ENCODE data around the gene PFDN4. TPM values are rescaled to one million over a fixed set of nuclear protein-coding genes. Genes with fewer than 3 reads are reported as not detected.

The PFDN4 gene
- total and polyA plus RNA-seq, 2 donors (not counting 1 experiment from before 2014, with no cell fraction given) = 9.1 to 16.8 TPM

- peaks cover 17% of the 10 kb centered on the region for H3K4me1 Mint-ChIP-seq
- Histone ChIP-seq H3K27ac (ENCODE audit: low read length in 2 of 2) (no peak overlapping the region), H3K9me3 (ENCODE audit: control extremely low read depth in 1 of 3, control insufficient read depth in 2 of 3, insufficient read depth in 1 of 3, low read length in 2 of 3) (no peaks in the 10 kb centered on the region), H2AFZ (ENCODE audit: insufficient read depth, low read depth, low read length, poor library complexity, severe bottlenecking) (no peak overlapping the region), H3K4me2 (replicated peaks; ENCODE audit: low read depth, low read length, poor library complexity, severe bottlenecking) (no peak overlapping the region), H3K27me3 (replicated peaks in 1 of 4; ENCODE audit: control extremely low read depth in 1 of 4, control insufficient read depth in 3 of 4, insufficient read depth in 4 of 4, low read length in 3 of 4) (peaks cover 0 to 35% (median 16%) of the 10 kb centered on the region in 4 experiments), H4K20me1 (ENCODE audit: control insufficient read depth, insufficient read depth, low read length, poor library complexity, severe bottlenecking) (no peaks in the 10 kb centered on the region), H3K79me2 (ENCODE audit: control insufficient read depth, insufficient read depth, low read length) (no peaks in the 10 kb centered on the region), H3K9ac (ENCODE audit: low read length) (no peak overlapping the region), H3K4me3 (ENCODE audit: control extremely low read depth in 1 of 5, extremely low read depth in 1 of 5, insufficient read depth in 1 of 5, low read depth in 2 of 5, low read length in 4 of 5) (no peak overlapping the region), H3K4me1 (ENCODE audit: control insufficient read depth in 2 of 2, insufficient read depth in 2 of 2, low read length in 2 of 2) (peaks cover 5 to 14% of the 10 kb centered on the region in 2 donors), H3K36me3 (replicated peaks in 1 of 2; ENCODE audit: control extremely low read depth in 1 of 2, control insufficient read depth in 1 of 2, extremely low read depth in 1 of 2, insufficient read depth in 2 of 2, low read length in 1 of 2) (no peaks in the 10 kb centered on the region)
- no peak overlapping the region for H3K27ac Mint-ChIP-seq
- no peak for DNase-seq
- H3K4me3 Mint-ChIP-seq = no peak overlapping the region
- intact Hi-C loops (cut with micrococcal nuclease) = no loop called here
- ChIA-PET CTCF (no interaction called here), POLR2A (no interaction called here)
- H3K27me3 Mint-ChIP-seq = peaks cover 39% of the 10 kb centered on the region
- TF ChIP-seq CTCF (IDR thresholded peaks at IDR 0.05) = no peak
- no peak for TF ChIP-seq EZH2 (IDR thresholded peaks at IDR 0.05; ENCODE audit: borderline replicate concordance, insufficient read depth, low read depth, low read length, poor library complexity, severe bottlenecking)
- H3K9me3 Mint-ChIP-seq (ENCODE audit: insufficient read depth) = no peaks in the 10 kb centered on the region
- no peak for ATAC-seq (ENCODE audit: low read depth)
- 83% methylated on average over 5 of the region's 6 CpGs for WGBS (ENCODE audit: insufficient coverage)
Measured at GRCh38 chr20:54177378-54177777, 30.5 kb upstream of the PFDN4 start.

GRCh38 chr20:54178256-54178655, 29.6 kb upstream of the PFDN4 start:
- WGBS (ENCODE audit: insufficient coverage) = 100% methylated on average over 2 of the region's 2 CpGs

More at GRCh38 chr20:54178256-54178655, 29.6 kb upstream of the PFDN4 start:
- peaks cover 0 to 27% (median 14%) of the 10 kb centered on the region in 4 experiments for H3K27me3 ChIP-seq (replicated peaks in 1 of 4; ENCODE audit: control extremely low read depth in 1 of 4, control insufficient read depth in 3 of 4, insufficient read depth in 4 of 4, low read length in 3 of 4)
- H3K4me1 ChIP-seq (ENCODE audit: control insufficient read depth in 2 of 2, insufficient read depth in 2 of 2, low read length in 2 of 2) = peaks cover 5 to 14% of the 10 kb centered on the region in 2 donors
- peaks cover 38% of the 10 kb centered on the region for H3K27me3 Mint-ChIP-seq
- no peaks in the 10 kb centered on the region for H3K9me3 ChIP-seq (ENCODE audit: control extremely low read depth in 1 of 3, control insufficient read depth in 2 of 3, insufficient read depth in 1 of 3, low read length in 2 of 3)
- DNase-seq (no peak), ATAC-seq (ENCODE audit: low read depth) (no peak)
- no peak overlapping the region for H3K27ac Mint-ChIP-seq
- no peak overlapping the region for H3K4me3 Mint-ChIP-seq
- intact Hi-C loops (cut with micrococcal nuclease) = no loop called here
- peaks cover 12% of the 10 kb centered on the region for H3K4me1 Mint-ChIP-seq
- no peaks in the 10 kb centered on the region for H3K36me3 ChIP-seq (replicated peaks in 1 of 2; ENCODE audit: control extremely low read depth in 1 of 2, control insufficient read depth in 1 of 2, extremely low read depth in 1 of 2, insufficient read depth in 2 of 2, low read length in 1 of 2)
- H4K20me1 ChIP-seq (ENCODE audit: control insufficient read depth, insufficient read depth, low read length, poor library complexity, severe bottlenecking) = no peaks in the 10 kb centered on the region
- no peak overlapping the region for H3K27ac ChIP-seq (ENCODE audit: low read length in 2 of 2)
- H2AFZ ChIP-seq (ENCODE audit: insufficient read depth, low read depth, low read length, poor library complexity, severe bottlenecking) = no peak overlapping the region
- TF ChIP-seq CTCF (IDR thresholded peaks at IDR 0.05) = no peak
- no peak for TF ChIP-seq EZH2 (IDR thresholded peaks at IDR 0.05; ENCODE audit: borderline replicate concordance, insufficient read depth, low read depth, low read length, poor library complexity, severe bottlenecking)
- no peak overlapping the region for H3K9ac ChIP-seq (ENCODE audit: low read length)
- ChIA-PET CTCF (no interaction called here), POLR2A (no interaction called here)
- H3K4me3 ChIP-seq (ENCODE audit: control extremely low read depth in 1 of 5, extremely low read depth in 1 of 5, insufficient read depth in 1 of 5, low read depth in 2 of 5, low read length in 4 of 5) = no peak overlapping the region
- no peaks in the 10 kb centered on the region for H3K9me3 Mint-ChIP-seq (ENCODE audit: insufficient read depth)
- H3K4me2 ChIP-seq (replicated peaks; ENCODE audit: low read depth, low read length, poor library complexity, severe bottlenecking) = no peak overlapping the region
- H3K79me2 ChIP-seq (ENCODE audit: control insufficient read depth, insufficient read depth, low read length) = no peaks in the 10 kb centered on the region
